ENCODE data around the gene ITGB2.

The ITGB2 gene

GRCh38 chr21:44955141-44955797 lies 34.6 kb upstream of the ITGB2 start:
- DNase-seq, result no peak

DNA sequence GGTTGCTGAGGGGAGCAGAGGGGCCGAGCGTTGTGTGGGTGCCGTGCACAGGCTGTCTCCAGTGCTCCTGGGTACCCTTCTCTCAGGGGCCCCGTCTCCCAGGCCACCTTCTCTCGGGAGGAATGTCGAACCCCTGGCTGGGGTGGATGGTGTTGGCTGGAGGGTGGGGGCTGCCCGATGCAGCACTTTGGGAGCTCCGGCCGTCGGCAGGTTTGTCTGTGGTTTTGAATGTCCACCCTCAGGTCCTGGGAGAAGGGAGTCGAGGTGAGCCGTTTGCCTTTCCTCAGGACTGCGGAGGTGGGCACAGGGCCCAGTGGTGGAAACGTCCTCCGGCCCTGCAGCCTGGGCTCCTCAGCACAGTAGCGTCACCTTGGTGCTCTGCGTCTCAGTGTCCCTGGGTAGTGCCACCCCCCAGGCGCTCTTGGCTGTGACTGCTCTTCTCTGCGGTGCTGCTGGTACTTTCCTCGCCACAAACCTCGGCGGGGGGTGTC lies 33.6 kb upstream of the ITGB2 start:
- DNase-seq, result no peak

GRCh38 chr21:44953628-44954021 lies 32.9 kb upstream of the ITGB2 start:
- DNase-seq, result no peak

- no peak for DNase-seq
Observed at GRCh38 chr21:44952929-44953627, 32.4 kb upstream of the ITGB2 start.

- DNase-seq, result no peak
Observed at GRCh38 chr21:44952116-44952928, 31.6 kb upstream of the ITGB2 start.

GRCh38 chr21:44951186-44951915 lies 30.7 kb upstream of the ITGB2 start:
- no peak for DNase-seq

DNA sequence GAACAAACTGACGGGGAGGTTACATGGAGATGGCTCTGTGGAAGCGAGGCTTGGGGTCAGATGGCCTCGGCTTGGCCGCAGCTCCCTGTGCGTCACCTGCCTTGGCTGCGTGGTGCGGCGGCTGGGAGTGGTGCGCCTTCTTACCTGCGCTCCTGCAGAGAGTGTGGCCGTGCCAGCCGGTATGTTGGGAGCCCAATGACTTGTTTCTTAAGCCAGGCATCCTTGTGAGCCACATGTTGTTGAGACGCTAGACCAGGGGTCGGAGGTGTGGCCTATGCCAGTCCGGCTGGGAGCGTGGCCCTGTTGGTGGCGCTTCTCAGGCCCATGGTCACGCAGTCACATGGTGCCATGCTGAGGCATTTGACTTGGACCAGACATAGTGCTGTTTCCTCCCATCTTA lies 29.7 kb upstream of the ITGB2 start:
- DNase-seq, result no peak

GRCh38 chr21:44949779-44950198 lies 29.1 kb upstream of the ITGB2 start:
- peak; percentile 70 to 84 for DNase-seq

- DNase-seq, result no peak
Observed at GRCh38 chr21:44949161-44949778, 28.6 kb upstream of the ITGB2 start.

- DNase-seq, result no peak
Observed at GRCh38 chr21:44948426-44949120, 27.9 kb upstream of the ITGB2 start.

DNA sequence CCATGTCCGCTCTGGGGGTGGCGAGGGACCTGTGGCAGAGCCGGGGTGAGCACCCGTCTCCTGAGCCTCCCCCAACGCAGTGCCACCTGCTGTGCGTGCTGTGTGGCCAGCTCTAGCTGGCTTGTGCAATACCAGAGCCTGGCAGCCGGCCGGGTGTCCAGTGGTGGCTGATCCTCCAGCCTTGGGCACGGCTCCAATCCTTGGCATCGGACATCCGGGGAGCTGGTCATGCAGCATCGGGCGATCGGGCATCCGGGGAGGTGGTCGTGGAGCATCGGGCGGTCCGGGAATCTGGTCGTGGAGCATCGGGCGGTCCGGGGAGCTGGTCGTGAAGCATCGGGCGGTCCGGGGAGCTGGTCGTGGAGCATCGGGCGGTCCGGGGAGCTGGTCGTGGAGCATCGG lies 27.2 kb upstream of the ITGB2 start:
- DNase-seq, result no peak

DNA sequence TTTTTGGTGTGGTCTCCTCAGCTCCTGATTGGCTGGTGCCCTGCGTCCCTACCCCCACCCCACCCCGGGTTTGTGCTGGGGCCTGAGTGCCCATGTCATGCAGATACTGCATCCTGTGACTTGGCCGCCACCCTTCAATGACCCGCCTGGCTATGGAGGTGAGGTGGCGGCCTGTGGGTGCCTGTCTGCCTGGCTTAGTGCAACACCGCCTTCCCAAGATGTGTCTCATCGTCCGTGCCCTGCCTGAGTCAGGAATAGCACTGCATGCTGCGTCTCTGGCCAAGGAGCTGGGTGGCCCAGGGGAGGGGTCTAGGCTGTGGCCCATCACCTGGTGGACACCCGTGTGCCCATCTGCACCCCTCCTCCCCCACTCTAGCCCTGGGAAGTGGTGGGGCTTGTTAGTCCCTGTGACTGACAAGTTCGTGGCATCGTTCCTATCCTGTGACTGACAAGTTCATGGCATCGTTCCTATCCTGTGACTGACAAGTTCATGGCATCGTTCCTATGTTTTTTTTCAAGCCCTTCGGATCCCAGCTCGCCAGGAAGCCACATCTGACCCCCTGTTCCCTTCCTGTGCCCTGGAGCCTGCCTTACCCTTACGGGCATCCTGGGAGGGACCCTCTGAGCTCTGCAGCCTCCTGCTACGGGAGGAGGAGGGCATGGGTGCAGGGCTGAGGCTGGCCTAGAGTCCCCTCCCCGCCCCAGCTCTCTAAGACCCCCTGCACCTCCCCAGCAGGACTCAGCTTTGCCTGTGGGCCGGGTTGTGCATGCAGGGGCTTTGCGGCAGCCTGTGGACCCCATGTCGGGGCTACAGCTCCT lies 26.6 kb upstream of the ITGB2 start:
- no peak for DNase-seq

- no peak for DNase-seq
Observed at GRCh38 chr21:44946254-44947041, 25.7 kb upstream of the ITGB2 start.

DNA sequence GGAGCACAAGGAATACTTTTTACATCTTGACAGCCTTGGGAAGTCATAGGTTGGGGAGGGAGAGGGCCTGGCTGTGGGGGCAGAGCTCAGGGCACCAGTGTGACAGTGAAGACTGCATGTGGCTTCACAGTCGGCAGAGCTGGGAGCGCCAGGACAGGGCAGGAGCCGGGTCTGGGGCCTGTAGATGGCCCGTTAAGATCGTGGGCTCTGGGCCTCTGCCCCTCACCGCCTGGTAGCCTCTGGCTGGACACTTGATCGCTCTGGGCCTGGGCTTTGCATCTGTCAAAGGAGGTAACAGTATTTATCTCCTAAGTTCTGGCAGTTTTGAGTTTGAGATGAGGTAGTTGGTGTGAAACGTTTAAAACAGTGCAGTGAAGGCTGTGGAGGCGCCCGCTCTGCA lies 23.9 kb upstream of the ITGB2 start:
- DNase-seq, result no peak

- DNase-seq, result no peak
Observed at GRCh38 chr21:44943686-44944550, 23.2 kb upstream of the ITGB2 start.

- no peak for DNase-seq
Observed at GRCh38 chr21:44943005-44943685, 22.4 kb upstream of the ITGB2 start.

- DNase-seq, result no peak
Observed at GRCh38 chr21:44942566-44942965, 21.9 kb upstream of the ITGB2 start.

DNA sequence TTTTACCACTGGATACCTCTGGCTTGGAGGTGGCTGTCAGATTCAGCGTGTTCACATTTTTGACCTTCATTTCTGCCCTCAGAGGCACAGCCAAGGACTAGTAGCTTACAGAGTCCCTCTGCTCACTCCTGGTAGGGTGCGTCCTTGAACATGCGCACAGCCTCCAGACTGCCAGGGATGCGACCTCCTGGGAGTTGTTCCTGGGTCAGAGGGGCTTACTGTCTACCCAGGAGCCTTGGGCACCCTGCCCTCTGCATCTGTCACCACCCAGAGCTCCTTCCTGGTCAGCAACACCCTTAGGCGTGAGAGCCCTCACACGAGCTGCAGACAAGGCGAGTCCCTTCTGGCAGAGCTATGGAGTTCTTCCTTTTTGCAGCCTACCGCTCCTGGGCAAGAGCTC lies 20.9 kb upstream of the ITGB2 start:
- no peak for DNase-seq
